HEK293 (cell line): ENCODE data around the gene WFDC1.

Experiments used
- CTCF ChIA-PET: fragments of 350-600 bp; formaldehyde crosslinking; extraction: SDS; loops from one replicate; lab custom pipeline; 2021; ENCODE audit warnings: antibody characterized with exemption; lab: Yijun Ruan, JAX
- POLR2A ChIA-PET: fragments of 300-600 bp; formaldehyde crosslinking; extraction: SDS; loops from one replicate; lab custom pipeline; 2020; ENCODE audit warnings: antibody characterized with exemption, inconsistent platforms; lab: Yijun Ruan, JAX
- H3K27ac ChIP-seq: fragments of 200-500 bp; sonication (Bioruptor generic); 2 replicates; pipeline ENCODE4 v1.5.1; 2014; ENCODE audit warnings: low read depth, low read length, control low read depth, inconsistent platforms; ENCODE audit errors: extremely low read depth
- H3K36me3 ChIP-seq, 2 experiments: fragments of 200-500 bp in 1 of 2; sonication (Bioruptor generic) in 1 of 2; 1 replicate in 1 of 2; 2 replicates in 1 of 2; pipeline ENCODE4 v1.5.1; 2014 to 2017; ENCODE audit warnings: inconsistent platforms in 2 of 2, low read length in 2 of 2; ENCODE audit not compliant: control insufficient read depth in 2 of 2, insufficient read depth in 1 of 2
- H3K4me1 ChIP-seq: fragments of 200-500 bp; sonication (Bioruptor generic); 2 replicates; pipeline ENCODE4 v1.5.1; 2014; ENCODE audit warnings: mild to moderate bottlenecking, low read length, inconsistent platforms; ENCODE audit not compliant: control insufficient read depth, insufficient read depth
- H3K4me3 ChIP-seq: 2 replicates; pipeline ENCODE4 v1.5.1; 2011; ENCODE audit warnings: low read depth, mild to moderate bottlenecking, control low read depth, low read length, moderate library complexity
- H3K9me3 ChIP-seq: fragments of 200-500 bp; sonication (Bioruptor generic); 2 replicates; pipeline ENCODE4 v1.5.1; 2014; ENCODE audit warnings: low read depth, low read length, inconsistent platforms; ENCODE audit not compliant: control insufficient read depth, insufficient read depth
- KLF7 ChIP-seq: fragments of 450-650 bp; formaldehyde crosslinking; IDR thresholded peaks from 2 replicates; pipeline ENCODE4 v1.5.1; 2016; ENCODE audit warnings: missing biosample characterization, missing genetic modification characterization, borderline replicate concordance
- MYNN ChIP-seq: fragments of 450-650 bp; formaldehyde crosslinking; IDR thresholded peaks from 2 replicates; pipeline ENCODE4 v1.5.1; 2016; ENCODE audit warnings: missing biosample characterization, missing genetic modification characterization, borderline replicate concordance
- PATZ1 ChIP-seq: fragments of 450-650 bp; formaldehyde crosslinking; IDR thresholded peaks from 2 replicates; pipeline ENCODE4 v1.5.1; 2016; ENCODE audit warnings: missing biosample characterization, missing genetic modification characterization
- PRDM1 ChIP-seq: fragments of 450-650 bp; formaldehyde crosslinking; IDR thresholded peaks from 2 replicates; pipeline ENCODE4; 2016; ENCODE audit warnings: missing biosample characterization, missing genetic modification characterization
- PRDM4 ChIP-seq: fragments of 450-650 bp; formaldehyde crosslinking; IDR thresholded peaks from 2 replicates; pipeline ENCODE4 v1.5.1; 2017; ENCODE audit warnings: missing biosample characterization, missing genetic modification characterization
- TSHZ1 ChIP-seq: fragments of 450-650 bp; formaldehyde crosslinking; IDR thresholded peaks from 2 replicates; pipeline ENCODE4 v1.5.1; 2016; ENCODE audit warnings: missing biosample characterization, missing genetic modification characterization, borderline replicate concordance
- ZBTB11 ChIP-seq: fragments of 450-650 bp; formaldehyde crosslinking; conservative IDR thresholded peaks from 2 replicates; pipeline ENCODE4 v1.5.1; 2016; ENCODE audit warnings: low read depth, missing biosample characterization, missing genetic modification characterization
- ZBTB20 ChIP-seq: fragments of 450-650 bp; formaldehyde crosslinking; IDR thresholded peaks from 2 replicates; pipeline ENCODE4 v1.5.1; 2016; ENCODE audit warnings: missing biosample characterization, missing genetic modification characterization
- ZBTB44 ChIP-seq: fragments of 450-650 bp; IDR thresholded peaks from 2 replicates; pipeline ENCODE4 v1.5.1; 2018; ENCODE audit warnings: missing biosample characterization, mild to moderate bottlenecking, missing genetic modification characterization
- ZNF184 ChIP-seq: fragments of 450-650 bp; IDR thresholded peaks from 2 replicates; pipeline ENCODE4 v1.5.1; 2018; ENCODE audit warnings: missing biosample characterization, mild to moderate bottlenecking, missing genetic modification characterization
- ZNF19 ChIP-seq: fragments of 450-650 bp; formaldehyde crosslinking; IDR thresholded peaks from 2 replicates; pipeline ENCODE4; 2016; ENCODE audit warnings: missing biosample characterization, missing genetic modification characterization, low read depth
- ZNF2 ChIP-seq: fragments of 450-650 bp; formaldehyde crosslinking; IDR thresholded peaks from 2 replicates; pipeline ENCODE4 v1.5.1; 2016; ENCODE audit warnings: missing biosample characterization, missing genetic modification characterization
- ZNF623 ChIP-seq: fragments of 450-650 bp; formaldehyde crosslinking; IDR thresholded peaks from 2 replicates; pipeline ENCODE4 v1.5.1; 2016; ENCODE audit warnings: missing biosample characterization, missing genetic modification characterization
- ZNF785 ChIP-seq: fragments of 450-650 bp; formaldehyde crosslinking; IDR thresholded peaks from 2 replicates; pipeline ENCODE4 v1.5.1; 2016; ENCODE audit warnings: missing biosample characterization, missing genetic modification characterization
- ZNF837 ChIP-seq: fragments of 450-650 bp; formaldehyde crosslinking; IDR thresholded peaks from 2 replicates; pipeline ENCODE4 v1.5.1; 2016; ENCODE audit warnings: missing biosample characterization, missing genetic modification characterization
- ZSCAN4 ChIP-seq: fragments of 450-650 bp; formaldehyde crosslinking; IDR thresholded peaks from 2 replicates; pipeline ENCODE4 v1.5.1; 2017; ENCODE audit warnings: missing biosample characterization, missing genetic modification characterization

Gene WFDC1

GRCh38 chr16:84350685-84351400, 56.2 kb downstream of the WFDC1 start (continued):
- no peak for TF ChIP-seq ZSCAN4 (tag by site-specific recombination)

- ChIA-PET POLR2A (no interaction called here), CTCF (no interaction called here)
- Histone ChIP-seq H3K4me1 (no peaks in the 10 kb centered on the region), H3K36me3 (no peaks in the 10 kb centered on the region), H3K27ac (no peak overlapping the region), H3K9me3 (no peaks in the 10 kb centered on the region), H3K4me3 (no peak overlapping the region)
- no peak for TF ChIP-seq TSHZ1 (tag by site-specific recombination)
- TF ChIP-seq ZNF19 (tag by site-specific recombination), result no peak
- no peak for TF ChIP-seq ZNF837 (tag by site-specific recombination)
- no peak for TF ChIP-seq KLF7 (tag by site-specific recombination)
- no peak for TF ChIP-seq ZNF184 (tag by site-specific recombination)
- TF ChIP-seq ZNF623 (tag by site-specific recombination), result no peak
- no peak for TF ChIP-seq ZNF2 (tag by site-specific recombination)
- no peak for TF ChIP-seq ZNF785 (tag by site-specific recombination)
- no peak for TF ChIP-seq ZBTB11 (tag by site-specific recombination)
- TF ChIP-seq PATZ1, result no peak
Observed at GRCh38 chr16:84351630-84352029, 57.0 kb downstream of the WFDC1 start.

GRCh38 chr16:84354306-84354705, 59.6 kb downstream of the WFDC1 start:
- H3K9me3 ChIP-seq, result no peaks in the 10 kb centered on the region
- H3K27ac ChIP-seq, result no peak overlapping the region
- POLR2A ChIA-PET, result no interaction called here
- no peaks in the 10 kb centered on the region for H3K36me3 ChIP-seq
- no peak overlapping the region for H3K4me3 ChIP-seq
- H3K4me1 ChIP-seq, result no peaks in the 10 kb centered on the region
- CTCF ChIA-PET, result no interaction called here
- TF ChIP-seq ZBTB20 (tag by site-specific recombination) (no peak), PRDM1 (tag by site-specific recombination) (no peak), ZBTB44 (tag by site-specific recombination) (no peak), MYNN (tag by site-specific recombination) (no peak), PRDM4 (no peak)
